IMR-90 (cell line): ENCODE results near the gene ZDHHC19.

ENCODE experiments used
- CTCF ChIP-seq: conservative IDR thresholded peaks from 2 replicates; pipeline ENCODE4 v1.5.1; 2012; ENCODE audit warnings: mild to moderate bottlenecking, low read depth, low read length, improper control_type of control experiment
- POLR2A ChIP-seq: IDR thresholded peaks from 2 replicates; pipeline ENCODE4 v1.6.1; 2012; ENCODE audit warnings: mild to moderate bottlenecking, low read depth, low read length
- RAD21 ChIP-seq: IDR thresholded peaks from 2 replicates; pipeline ENCODE4 v1.6.1; 2012; ENCODE audit warnings: low read length, improper control_type of control experiment

- TF ChIP-seq RAD21 (no peak), POLR2A (no peak), CTCF (no peak)
These were observed 11.8 kb upstream of the ZDHHC19 start for GRCh38 chr3:196222876-196223595.
